Pancreas (tissue), 10 donors: ENCODE measurements around the gene HPS5. TPM values are rescaled to one million over a fixed set of nuclear protein-coding genes. Genes with fewer than 3 reads are reported as not detected.
"Not testable (repeated sequence)": the region's sequence is repeated elsewhere in the genome, so short reads cannot be mapped to it uniquely, and the experiment has no call there.

Experiments
- ATAC-seq, 4 donors: fragments of 200-7000 bp; cut with Tn5 transposase; one replicate each; pipeline versions ENCODE4 v1.8.0 to v1.9.1; 2020; ENCODE audit warnings: mild to moderate bottlenecking in 4 of 4, moderate library complexity in 4 of 4
- DNase-seq, 6 donors: peaks; one replicate each; pipeline ENCODE4 v3.0.0-alpha.2; 2020
- FAIRE-seq: peaks from 2 replicates; lab custom pipeline; 2012; peaks lifted over from hg19 to GRCh38; lab: Jason Lieb, UNC
- H3K27ac ChIP-seq, 4 donors: fragments of 200-600 bp; sonication (generic); 1 replicate in 3 of 4; 2 replicates in 1 of 4; pipeline versions ENCODE4 v1.5.0 to v1.8.0; 2020
- H3K27me3 ChIP-seq, 4 donors: fragments of 200-600 bp; one replicate each; pipeline ENCODE4 v1.8.0; 2021
- H3K36me3 ChIP-seq, 3 donors: fragments of 200-600 bp; sonication (generic) in 1 of 3; one replicate each; pipeline versions ENCODE4 v1.5.0 to v1.8.0; 2020 to 2021
- H3K4me1 ChIP-seq, 3 donors: fragments of 200-600 bp; one replicate each; pipeline ENCODE4 v1.8.0; 2021
- H3K4me3 ChIP-seq, 4 donors: fragments of 200-600 bp; sonication (generic) in 2 of 4; one replicate each; pipeline versions ENCODE4 v1.5.0 to v1.8.0; 2020 to 2021
- H3K9me3 ChIP-seq, 4 donors: fragments of 200-600 bp; one replicate each; pipeline ENCODE4 v1.8.0; 2021
- CTCF ChIP-seq, 4 donors: fragments of 200-600 bp; sonication (generic) in 3 of 4; IDR thresholded peaks; one replicate each; pipeline versions ENCODE4 v1.5.0 to v1.8.0; 2021; ENCODE audit warnings: antibody characterized with exemption in 4 of 4
- WGBS, 2 donors: extraction: QIAGEN DNeasy Blood & Tissue Kit; methylation state at CpG; one replicate each; pipeline ENCODE4 v1.1.7; 2013; 5-methylcytosine and 5-hydroxymethylcytosine counted together
- intact Hi-C, 3 donors: fragments of 100-400 bp; cut with DNase I; formaldehyde crosslinking; loops; one replicate each; pipeline versions ENCODE4 v1.11.1 to v1.14.2; 2022
- polyA plus RNA-seq, 2 donors: library from polyadenylated mRNA; stranded (reverse); fragments of 200-250 nt; gene quantifications; one replicate each; pipeline ENCODE4 v1.2.3, GENCODE V29; 2013
- total RNA-seq, 6 donors: library from RNA; stranded (reverse); fragmentation: NEBNext Ultra II Directional in 4 of 6; extraction: Animal tissue kit (Norgen Biotek cat#: 25700) in 4 of 6; gene quantifications; one replicate each; pipeline versions ENCODE4 v1.2.1 to v1.2.4, GENCODE V29; 2021 to 2023
- donor health status: healthy with polysubstance abuse.
- donor health status: DM: no; HTN: no; CAD: no; lungs with moderate emphysema.
- donor health status: DM: no; HTN: no; CAD: no.
- donor health status: control.
- donor health status: control.
- donor health status: Bipolar disorder and iron deficiency.
- donor health status: DM: yes; HTN: yes; CAD: no.
- donor health status: DM: no; HTN: no; CAD: no.
- donor health status: DM: no; HTN: no; CAD: no.
- donor health status: DM: yes; HTN: yes; CAD: no.

The HPS5 gene
- total and polyA plus RNA-seq, 8 donors = 3.4 to 9.7 (median 6.7) TPM

DNA sequence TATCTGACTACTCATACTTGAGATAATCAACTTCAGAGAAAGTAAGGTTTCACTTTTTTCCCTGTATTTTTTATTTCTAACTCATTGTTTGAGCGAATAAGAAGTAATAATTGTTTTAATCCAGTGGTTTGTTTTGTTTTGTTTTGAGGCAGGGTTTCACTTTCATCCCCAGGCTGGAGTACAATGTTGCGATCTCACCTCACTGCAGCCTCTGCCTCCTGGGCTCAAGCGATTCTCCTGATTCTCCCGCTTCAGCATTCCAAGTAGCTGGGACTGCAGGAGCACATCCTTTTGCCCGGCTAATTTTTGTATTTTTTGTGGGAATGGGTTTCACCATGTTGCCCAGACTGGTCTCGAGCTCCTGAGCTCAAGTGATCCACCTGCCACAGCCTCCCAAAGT lies 9.0 kb upstream of the HPS5 start:
- H3K27ac ChIP-seq = no peak overlapping the region
- no peaks in the 10 kb centered on the region for H3K4me1 ChIP-seq
- no peak for TF ChIP-seq CTCF (IDR thresholded peaks at IDR 0.05)
- ATAC-seq (no peak), FAIRE-seq (no peak), DNase-seq (no peak)
- 97% methylated on average over 6 of the region's 6 CpGs for WGBS, 2 donors
- peaks cover 0 to 21% (median 8%) of the 10 kb centered on the region in 3 donors for H3K36me3 ChIP-seq
- no peaks in the 10 kb centered on the region for H3K27me3 ChIP-seq
- no peak overlapping the region for H3K4me3 ChIP-seq
- intact Hi-C loops = no loop called here
- no peaks in the 10 kb centered on the region for H3K9me3 ChIP-seq

- ATAC-seq (no peak), DNase-seq (no peak), FAIRE-seq (no peak)
- H3K27ac ChIP-seq = no peak overlapping the region
- intact Hi-C loops = no loop called here
- peaks cover 9 to 15% (median 12%) of the 10 kb centered on the region in 3 donors for H3K4me1 ChIP-seq
- H3K36me3 ChIP-seq = peaks cover 0 to 20% (median 5%) of the 10 kb centered on the region in 3 donors
- WGBS, 2 donors = 66 to 67% methylated on average over 5 of the region's 5 CpGs
- H3K27me3 ChIP-seq = no peaks in the 10 kb centered on the region
- TF ChIP-seq CTCF (IDR thresholded peaks at IDR 0.05) = no peak
- H3K4me3 ChIP-seq = no peak overlapping the region
- no peaks in the 10 kb centered on the region for H3K9me3 ChIP-seq
Observed at GRCh38 chr11:18329196-18329870, 7.4 kb upstream of the HPS5 start.

GRCh38 chr11:18324381-18324780 lies 2.4 kb upstream of the HPS5 start:
- Histone ChIP-seq H3K4me1 (peaks cover 22 to 42% (median 39%) of the 10 kb centered on the region in 3 donors), H3K36me3 (peaks cover 0 to 4% (median 0%) of the 10 kb centered on the region in 3 donors), H3K27ac (no peak overlapping the region), H3K9me3 (no peaks in the 10 kb centered on the region), H3K27me3 (no peaks in the 10 kb centered on the region), H3K4me3 (peak overlapping the region in 1 of 4 donors; percentile 5)
- DNase-seq (no peak), ATAC-seq (no peak), FAIRE-seq (no peak)
- intact Hi-C loops = no loop called here
- no peak for TF ChIP-seq CTCF (IDR thresholded peaks at IDR 0.05)
- 75 to 83% methylated on average over 1 of the region's 1 CpG for WGBS, 2 donors

DNA sequence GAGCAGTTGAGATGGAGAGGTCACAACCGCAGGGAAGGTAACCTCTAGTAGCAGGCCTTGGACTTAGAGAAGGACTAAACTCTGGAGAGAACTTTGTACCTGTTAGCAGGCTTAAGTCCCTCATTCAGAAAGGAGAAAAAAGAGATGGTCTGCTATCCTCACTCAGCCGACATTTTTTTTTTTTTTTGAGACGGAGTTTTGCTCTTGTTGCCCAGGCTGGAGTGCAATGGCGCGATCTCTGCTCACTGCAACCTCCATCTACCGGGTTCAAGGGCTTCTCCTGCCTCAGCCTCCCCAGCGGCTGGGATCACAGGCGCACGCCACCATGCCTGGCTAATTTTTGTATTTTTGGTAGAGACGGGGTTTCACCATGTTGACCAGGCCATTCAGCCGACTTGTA lies 1.9 kb upstream of the HPS5 start:
- WGBS, 2 donors = 87 to 88% methylated on average over 11 of the region's 11 CpGs
- H3K27me3 ChIP-seq, FAIRE-seq, H3K36me3 ChIP-seq, DNase-seq, intact Hi-C loops, H3K27ac ChIP-seq, H3K9me3 ChIP-seq, ATAC-seq: not testable (repeated sequence)
- Histone ChIP-seq H3K4me3 (peak overlapping the region in 2 of 4 donors; percentile 5 to 86), H3K4me1 (peaks cover 24 to 42% (median 39%) of the 10 kb centered on the region in 3 donors)

GRCh38 chr11:18322818-18323570 lies 1.1 kb upstream of the HPS5 start:
- Histone ChIP-seq H3K27ac (peak overlapping the region; percentile 92 to 98 (median 98)), H3K4me3 (peak overlapping the region; percentile 74 to 86 (median 80)), H3K9me3 (no peaks in the 10 kb centered on the region), H3K4me1 (peaks cover 24 to 43% (median 39%) of the 10 kb centered on the region in 3 donors), H3K27me3 (no peaks in the 10 kb centered on the region), H3K36me3 (peaks cover 0 to 4% (median 0%) of the 10 kb centered on the region in 3 donors)
- WGBS, 2 donors = 5 to 7% methylated on average over 18 of the region's 18 CpGs
- no peak for DNase-seq
- peak in 1 of 4 donors; percentile 1 for ATAC-seq
- no peak for FAIRE-seq
- intact Hi-C loops = no loop called here
- no peak for TF ChIP-seq CTCF (IDR thresholded peaks at IDR 0.05)
